Dermis microvascular lymphatic vessel endothelial cell (primary cell): ENCODE results near the gene DOHH. TPM values are rescaled to one million over a fixed set of nuclear protein-coding genes. Genes with fewer than 3 reads are reported as not detected.
"Not testable (repeated sequence)": the region's sequence is repeated elsewhere in the genome, so short reads cannot be mapped to it uniquely, and the experiment has no call there.

ENCODE experiments used
- DNase-seq, 2 donors: peaks; one replicate each; pipeline versions ENCODE4 v3.0.0 to v3.0.0-alpha.2; 2010; ENCODE audit warnings: low read depth in 2 of 2
- total RNA-seq: library from RNA; depleted of rRNA; stranded (reverse); fragments of >200 nt; gene quantifications from 2 replicates; pipeline ENCODE4 v1.2.1, GENCODE V29; 2014

Gene DOHH
- total RNA-seq, 1 donor from 2014 or later, result 8.6 TPM

- peak; percentile 80 to 96 for DNase-seq
These were observed 41.2 kb downstream of the DOHH start for GRCh38 chr19:3459089-3459881.

GRCh38 chr19:3458229-3459088 lies 42.0 kb downstream of the DOHH start:
- DNase-seq, result no peak

GRCh38 chr19:3457528-3458228 lies 42.8 kb downstream of the DOHH start:
- no peak for DNase-seq

- DNase-seq, result no peak
These were observed 43.4 kb downstream of the DOHH start for GRCh38 chr19:3456925-3457527.

- DNase-seq, result no peak
These were observed 44.4 kb downstream of the DOHH start for GRCh38 chr19:3455960-3456601.

- no peak for DNase-seq
These were observed 45.0 kb downstream of the DOHH start for GRCh38 chr19:3455393-3455955.

- no peak for DNase-seq
These were observed 45.6 kb downstream of the DOHH start for GRCh38 chr19:3454656-3455392.

- no peak for DNase-seq
These were observed 46.6 kb downstream of the DOHH start for GRCh38 chr19:3453840-3454239.

GRCh38 chr19:3452942-3453214 lies 47.6 kb downstream of the DOHH start:
- DNase-seq, result not testable (repeated sequence)

GRCh38 chr19:3452171-3452941 lies 48.1 kb downstream of the DOHH start:
- no peak for DNase-seq

- no peak for DNase-seq
These were observed 49.0 kb downstream of the DOHH start for GRCh38 chr19:3451451-3451866.

GRCh38 chr19:3450796-3451411 lies 49.6 kb downstream of the DOHH start:
- peak; percentile 97 to 99 for DNase-seq

GRCh38 chr19:3448616-3449334 lies 51.7 kb downstream of the DOHH start:
- DNase-seq, result no peak

- DNase-seq, result not testable (repeated sequence)
These were observed 53.8 kb downstream of the DOHH start for GRCh38 chr19:3446657-3447056.

GRCh38 chr19:3444695-3445234 lies 55.7 kb downstream of the DOHH start:
- DNase-seq, result no peak

- peak in 1 of 2 donors; percentile 71 for DNase-seq
These were observed 56.4 kb downstream of the DOHH start for GRCh38 chr19:3443840-3444694.

GRCh38 chr19:3442487-3443071 lies 57.9 kb downstream of the DOHH start:
- DNase-seq, result no peak
